Measurements from ENCODE around the gene NATD1. TPM values are rescaled to one million over a fixed set of nuclear protein-coding genes. Genes with fewer than 3 reads are reported as not detected.

Gene NATD1
- total and polyA plus RNA-seq, 2 experiments from 2014 or later: 2.1 to 8.1 TPM

- Mint-ChIP-seq H3K4me3 (no peak overlapping the region), H3K36me3 (ENCODE audit: low read depth) (no peaks in the 10 kb centered on the region; the same call in 2 of the 3 replicates), H3K27me3 (ENCODE audit: insufficient read depth, low read depth, poor library complexity) (peaks cover 29% of the 10 kb centered on the region), H3K27ac (no peak overlapping the region), H3K4me1 (peaks cover 13% of the 10 kb centered on the region), H3K9me3 (peaks cover 3% of the 10 kb centered on the region; the same call in 1 of the 3 replicates)
- Histone ChIP-seq H3K4me1 (ENCODE audit: insufficient read depth) (peaks cover 10% of the 10 kb centered on the region), H3F3A (replicated peaks; ENCODE audit: low read depth) (0 out of 2 replicates have a peak, but pooled peaks cover 3% of the 10 kb centered on the region), H3K9me2 (ENCODE audit: insufficient read depth) (no peaks in the 10 kb centered on the region), H3K79me2 (replicated peaks; ENCODE audit: insufficient read depth) (no peaks in the 10 kb centered on the region), H3K27ac (ENCODE audit: low read depth) (no peak overlapping the region), H3K36me3 (ENCODE audit: insufficient read depth) (no peaks in the 10 kb centered on the region), H4K20me1 (replicated peaks; ENCODE audit: insufficient read depth) (no peaks in the 10 kb centered on the region), H3K4me3 (no peak overlapping the region), H2AFZ (no peak overlapping the region), H3K4me2 (no peak overlapping the region), H3K27me3 (ENCODE audit: insufficient read depth) (peaks cover 32% of the 10 kb centered on the region)
- no peak for TF ChIP-seq ZNF462 (CRISPR knock-in tag; IDR thresholded peaks at IDR 0.05)
- no peak for TF ChIP-seq ETS1 (IDR thresholded peaks at IDR 0.05)
- no peak for TF ChIP-seq ZNF114 (CRISPR knock-in tag; IDR thresholded peaks at IDR 0.05)
- TF ChIP-seq ZNF331 (CRISPR knock-in tag; IDR thresholded peaks at IDR 0.05; ENCODE audit: low read depth): no peak
- TF ChIP-seq POLR2AphosphoS5 (IDR thresholded peaks at IDR 0.05; ENCODE audit: low read depth): no peak
- no peak for TF ChIP-seq REST (IDR thresholded peaks at IDR 0.05; ENCODE audit: unreplicated experiment)
- TF ChIP-seq STAT1 (IDR thresholded peaks at IDR 0.05; ENCODE audit: unreplicated experiment): no peak
- TF ChIP-seq EZH2 (IDR thresholded peaks at IDR 0.05; ENCODE audit: low read depth, unreplicated experiment): no peak
- TF ChIP-seq CREB1 (CRISPR knock-in tag; IDR thresholded peaks at IDR 0.05; ENCODE audit: low read depth): no peak
- no peak for TF ChIP-seq NANOG (IDR thresholded peaks at IDR 0.05; ENCODE audit: borderline replicate concordance)
- no peak for TF ChIP-seq EZH2phosphoT487 (IDR thresholded peaks at IDR 0.05; ENCODE audit: unreplicated experiment)
- TF ChIP-seq CTCF (conservative IDR thresholded peaks at IDR 0.05; ENCODE audit: low read depth in 2 of 2): no peak
- TF ChIP-seq JUNB (IDR thresholded peaks at IDR 0.05; ENCODE audit: unreplicated experiment): no peak
- ATAC-seq (no peak), DNase-seq (ENCODE audit: low spot score) (no peak)
Measured at GRCh38 chr17:21272881-21273792, 19.9 kb upstream of the NATD1 start.

Measured in GM23338 (cell line).